Ramos (cell line): ENCODE results near the gene KIAA1614.

ENCODE experiments used
- in situ Hi-C: fragments of 300-500 bp; cut with MboI; formaldehyde crosslinking; loops from one replicate; pipeline ENCODE4 v1.14.3; 2022; ENCODE audit warnings: low sequenced_read_pairs; ENCODE audit not compliant: unreplicated experiment

Gene KIAA1614

GRCh38 chr1:180912801-180913565 lies at the start of gene KIAA1614:
KIAA1614 (plus strand) TSS chr1:180912897; CDS start chr1:180913244, 347 bp downstream.
- in situ Hi-C loops: no loop called here

GRCh38 chr1:180863158-180863775 lies 49.4 kb upstream of the KIAA1614 start:
- in situ Hi-C loops: no loop called here

- in situ Hi-C loops: loop anchor here (5.0 kb wide), 1 partner anchor 260 kb away; no protein-coding TSS in a partner anchor
These were observed 30.7 kb upstream of the KIAA1614 start for GRCh38 chr1:180881806-180882509.

- in situ Hi-C loops: loop anchor here (5.0 kb wide), 1 partner anchor 258 kb away; no protein-coding TSS in a partner anchor
These were observed 28.0 kb upstream of the KIAA1614 start for GRCh38 chr1:180884588-180885300.

GRCh38 chr1:180886338-180886737 lies 26.4 kb upstream of the KIAA1614 start:
- in situ Hi-C loops: no loop called here

- in situ Hi-C loops: no loop called here
These were observed 24.9 kb upstream of the KIAA1614 start for GRCh38 chr1:180887841-180888240.

GRCh38 chr1:180888870-180889269 lies 23.8 kb upstream of the KIAA1614 start:
- in situ Hi-C loops: no loop called here

- in situ Hi-C loops: no loop called here
These were observed 23.4 kb upstream of the KIAA1614 start for GRCh38 chr1:180889325-180889724.

- in situ Hi-C loops: no loop called here
These were observed 20.4 kb upstream of the KIAA1614 start for GRCh38 chr1:180892272-180892671.

GRCh38 chr1:180892675-180893074 lies 20.0 kb upstream of the KIAA1614 start:
- in situ Hi-C loops: no loop called here

- in situ Hi-C loops: no loop called here
These were observed 19.1 kb upstream of the KIAA1614 start for GRCh38 chr1:180893614-180894013.

- in situ Hi-C loops: no loop called here
These were observed 16.5 kb upstream of the KIAA1614 start for GRCh38 chr1:180896161-180896560.

- in situ Hi-C loops: no loop called here
These were observed 14.1 kb upstream of the KIAA1614 start for GRCh38 chr1:180898441-180899219.

- in situ Hi-C loops: no loop called here
These were observed 13.4 kb upstream of the KIAA1614 start for GRCh38 chr1:180899262-180899661.

- in situ Hi-C loops: no loop called here
These were observed 11.4 kb upstream of the KIAA1614 start for GRCh38 chr1:180901076-180901990.

GRCh38 chr1:180902541-180902940 lies 10.2 kb upstream of the KIAA1614 start:
- in situ Hi-C loops: no loop called here

- in situ Hi-C loops: no loop called here
These were observed 6.8 kb upstream of the KIAA1614 start for GRCh38 chr1:180905927-180906326.

- in situ Hi-C loops: no loop called here
These were observed 6.2 kb upstream of the KIAA1614 start for GRCh38 chr1:180906511-180906910.
